GM12878 (cell line): Measurements from ENCODE around the gene IFNK. TPM values are rescaled to one million over a fixed set of nuclear protein-coding genes. Genes with fewer than 3 reads are reported as not detected.

Experiments
- ATAC-seq: fragments of 200-7000 bp; cut with Tn5 transposase; 3 replicates; pipeline ENCODE4 v1.9.1; 2020; ENCODE audit warnings: mild to moderate bottlenecking, moderate library complexity
- BruUV-seq: library from RNA; stranded (reverse); fragments of 400-500 nt; replicated peaks from 2 replicates; lab custom pipeline; 2021; lab: Mats Ljungman, UMichigan
- CTCF ChIA-PET: fragments of 300-600 bp; sonication (Branson Sonifier 250); formaldehyde crosslinking; extraction: SDS; loops from one replicate; lab custom pipeline; 2021; ENCODE audit warnings: inconsistent platforms; lab: Yijun Ruan, JAX
- POLR2A ChIA-PET: fragments of 350-600 bp; formaldehyde crosslinking; extraction: SDS; loops from one replicate; lab custom pipeline; 2021; ENCODE audit warnings: inconsistent platforms; lab: Charles Lee
- RAD21 ChIA-PET: fragments of 300-600 bp; sonication (Branson Sonifier 250); formaldehyde crosslinking; loops from one replicate; lab custom pipeline; 2023; ENCODE audit warnings: antibody characterized with exemption; ENCODE audit not compliant: unreplicated experiment; lab: Charles Lee
- SMC1A ChIA-PET: fragments of 300-600 bp; sonication (Branson Sonifier 250); formaldehyde crosslinking; loops from one replicate; lab custom pipeline; 2023; ENCODE audit not compliant: unreplicated experiment, uncharacterized antibody; lab: Charles Lee
- DNase-seq: peaks from one replicate; pipeline ENCODE4 v3.0.0-alpha.2; 2011; ENCODE audit warnings: low read depth, low spot score
- FAIRE-seq: peaks from 3 replicates; lab custom pipeline; 2011; peaks lifted over from hg19 to GRCh38; lab: Jason Lieb, UNC
- H2AFZ ChIP-seq: 2 replicates; pipeline ENCODE4 v1.6.0; 2011; ENCODE audit warnings: low read depth, low read length, control low read depth; ENCODE audit not compliant: control insufficient read depth
- H3K27ac ChIP-seq: 2 replicates; pipeline ENCODE4 v1.5.1; 2011; ENCODE audit warnings: control low read depth; ENCODE audit not compliant: control insufficient read depth, insufficient read depth
- H3K27me3 ChIP-seq, 2 experiments: replicated peaks in 1 of 2; 2 replicates each; pipeline versions ENCODE4 v1.6.0 to v1.6.1; 2011; ENCODE audit warnings: low read length in 1 of 2; ENCODE audit not compliant: control insufficient read depth in 2 of 2, insufficient read depth in 2 of 2
- H3K36me3 ChIP-seq, 2 experiments: 2 replicates each; pipeline ENCODE4 v1.5.1; 2011; ENCODE audit warnings: low read length in 1 of 2; ENCODE audit not compliant: control insufficient read depth in 2 of 2, insufficient read depth in 2 of 2
- H3K4me1 ChIP-seq: 2 replicates; pipeline ENCODE4 v1.6.1; 2011; ENCODE audit warnings: mild to moderate bottlenecking, low read length, moderate library complexity, mixed read lengths; ENCODE audit not compliant: control insufficient read depth, insufficient read depth
- H3K4me2 ChIP-seq: 2 replicates; pipeline ENCODE4 v1.6.0; 2011; ENCODE audit warnings: control low read depth; ENCODE audit not compliant: control insufficient read depth, insufficient read depth
- H3K4me3 ChIP-seq: fragments of 200-600 bp; sonication (generic); 2 replicates; pipeline ENCODE4 v1.5.1; 2016
- H3K79me2 ChIP-seq: 2 replicates; pipeline ENCODE4 v1.6.0; 2011; ENCODE audit warnings: low read length; ENCODE audit not compliant: control insufficient read depth, insufficient read depth
- H3K9ac ChIP-seq: 2 replicates; pipeline ENCODE4 v1.8.0; 2011; ENCODE audit warnings: low read length, control low read depth, mixed read lengths; ENCODE audit not compliant: control insufficient read depth, insufficient read depth
- H3K9me3 ChIP-seq: replicated peaks from 3 replicates; pipeline ENCODE4 v1.5.1; 2011; ENCODE audit warnings: mild to moderate bottlenecking, low read length; ENCODE audit not compliant: control insufficient read depth, insufficient read depth
- H4K20me1 ChIP-seq: 2 replicates; pipeline ENCODE4 v1.6.0; 2011; ENCODE audit not compliant: control insufficient read depth, insufficient read depth
- ASH2L ChIP-seq: fragments of 300-600, 200-600 bp; sonication (generic); IDR thresholded peaks from 2 replicates; pipeline ENCODE4 v1.6.1; 2017; ENCODE audit warnings: low read depth, mild to moderate bottlenecking, borderline replicate concordance
- BCL11A ChIP-seq: IDR thresholded peaks from 2 replicates; pipeline ENCODE4 v1.6.1; 2011; ENCODE audit warnings: low read depth, low read length
- CEBPB ChIP-seq, 2 experiments: fragments of 150-350 bp in 1 of 2; IDR thresholded peaks; 2 replicates each; pipeline ENCODE4 v1.6.1; 2012 to 2014; ENCODE audit warnings: low read depth in 2 of 2, low read length in 2 of 2, borderline replicate concordance in 1 of 2, inconsistent platforms in 1 of 2
- CREM ChIP-seq: IDR thresholded peaks from 2 replicates; pipeline ENCODE4 v1.6.1; 2014; ENCODE audit warnings: antibody characterized with exemption, low read depth
- EED ChIP-seq: sonication (generic); IDR thresholded peaks from 2 replicates; pipeline ENCODE4 v1.6.1; 2016; ENCODE audit warnings: antibody characterized with exemption, low read depth
- EP300 ChIP-seq, 2 experiments: fragments of 150-350 bp in 1 of 2; IDR thresholded peaks; 2 replicates each; pipeline ENCODE4 v1.6.1; 2011 to 2012; ENCODE audit warnings: low read depth in 2 of 2, low read length in 2 of 2, borderline replicate concordance in 1 of 2, improper control_type of control experiment in 1 of 2, inconsistent platforms in 1 of 2; ENCODE audit not compliant: control insufficient read depth in 1 of 2
- FOXM1 ChIP-seq: IDR thresholded peaks from 2 replicates; pipeline ENCODE4 v1.6.1; 2012; ENCODE audit warnings: low read depth, mild to moderate bottlenecking, inconsistent platforms, low read length, moderate library complexity
- GABPA ChIP-seq: IDR thresholded peaks from 2 replicates; pipeline ENCODE4 v1.6.1; 2014; ENCODE audit warnings: antibody characterized with exemption, low read depth, mild to moderate bottlenecking, inconsistent platforms
- IRF4 ChIP-seq: IDR thresholded peaks from 2 replicates; pipeline ENCODE4 v1.6.1; 2011; ENCODE audit warnings: low read depth, low read length
- JUNB ChIP-seq: IDR thresholded peaks from 2 replicates; pipeline ENCODE4 v1.6.1; 2016; ENCODE audit warnings: antibody characterized with exemption, mild to moderate bottlenecking
- NFIC ChIP-seq: IDR thresholded peaks from 2 replicates; pipeline ENCODE4 v1.6.1; 2012; ENCODE audit warnings: low read depth, mild to moderate bottlenecking, inconsistent platforms, low read length, moderate library complexity
- PAX5 ChIP-seq: IDR thresholded peaks from 2 replicates; pipeline ENCODE4 v1.6.1; 2011; ENCODE audit warnings: low read depth, low read length, borderline replicate concordance
- POLR2AphosphoS5 ChIP-seq: IDR thresholded peaks from 2 replicates; pipeline ENCODE4 v1.6.1; 2011; ENCODE audit warnings: mild to moderate bottlenecking, low read length, inconsistent platforms
- RAD21 ChIP-seq: IDR thresholded peaks from 2 replicates; pipeline ENCODE4 v1.6.1; 2011; ENCODE audit warnings: mild to moderate bottlenecking, low read depth, low read length, moderate library complexity; ENCODE audit not compliant: insufficient read depth
- SMAD1 ChIP-seq: fragments of 450-650 bp; IDR thresholded peaks from 2 replicates; pipeline ENCODE4 v1.6.1; 2018; ENCODE audit warnings: mild to moderate bottlenecking, low read depth; ENCODE audit not compliant: partially characterized antibody
- WGBS: methylation state at CpG from one replicate; pipeline ENCODE4 v1.1.6; 2016; ENCODE audit warnings: low lambda C conversion rate; ENCODE audit not compliant: insufficient replicate concordance, insufficient coverage; ENCODE audit errors: missing lambda C conversion rate; 5-methylcytosine and 5-hydroxymethylcytosine counted together
- in situ Hi-C: fragments of 300-500 bp; cut with MboI; formaldehyde crosslinking; loops from 9 replicates; pipeline ENCODE4 v1.14.3; 2018; ENCODE audit warnings: mixed read lengths
- intact Hi-C: fragments of 100-400 bp; cut with micrococcal nuclease; formaldehyde crosslinking; loops from one replicate; pipeline ENCODE4 v1.14.2; 2022; ENCODE audit not compliant: unreplicated experiment
- polyA plus RNA-seq, 11 experiments: library from polyadenylated mRNA; depleted of rRNA in 4 of 11; unstranded in 6 of 11; stranded (reverse) in 5 of 11; fragments of >200 nt; fragmentation: Nextera tagmentation in 4 of 11; fragmentation: Illumina TruSeq in 1 of 11; extraction: Ambion mirVana in 4 of 11; extraction: Trizol in 1 of 11; gene quantifications; 1 replicate in 1 of 11; 2 replicates in 10 of 11; pipeline versions ENCODE4 v1.2.1 to v1.2.3, GENCODE V29; 2011 to 2016; ENCODE audit warnings: inconsistent platforms in 2 of 11, missing spikeins in 2 of 11, low read depth in 1 of 11
- total RNA-seq, 4 experiments: library from RNA; depleted of rRNA in 3 of 4; stranded (reverse); fragments of >200 nt in 3 of 4; fragmentation: Illumina TruSeq in 1 of 4; extraction: Trizol in 1 of 4; gene quantifications; 2 replicates each; pipeline versions ENCODE4 v1.2.1 to v1.2.3, GENCODE V29; 2013 to 2021
- TF ChIP-seq, protein P1 (sequence below): fragments of 450-650 bp; conservative IDR thresholded peaks from 2 replicates; pipeline ENCODE4 v1.6.1; 2017; ENCODE audit warnings: mild to moderate bottlenecking, moderate library complexity
- TF ChIP-seq, protein P2 (sequence below): fragments of 450-650 bp; formaldehyde crosslinking; IDR thresholded peaks from 2 replicates; pipeline ENCODE4 v1.4.0; 2020; ENCODE audit warnings: mild to moderate bottlenecking, moderate library complexity

The IFNK gene
- total and polyA plus RNA-seq, 10 of the 15 experiments (the other 5 are each of a cell fraction or from before 2014, with no cell fraction given): 0.06 TPM; not detected in 9

GRCh38 chr9:27489087-27489876 lies 34.8 kb upstream of the IFNK start (continued):
- TF ChIP-seq, protein P1, sequence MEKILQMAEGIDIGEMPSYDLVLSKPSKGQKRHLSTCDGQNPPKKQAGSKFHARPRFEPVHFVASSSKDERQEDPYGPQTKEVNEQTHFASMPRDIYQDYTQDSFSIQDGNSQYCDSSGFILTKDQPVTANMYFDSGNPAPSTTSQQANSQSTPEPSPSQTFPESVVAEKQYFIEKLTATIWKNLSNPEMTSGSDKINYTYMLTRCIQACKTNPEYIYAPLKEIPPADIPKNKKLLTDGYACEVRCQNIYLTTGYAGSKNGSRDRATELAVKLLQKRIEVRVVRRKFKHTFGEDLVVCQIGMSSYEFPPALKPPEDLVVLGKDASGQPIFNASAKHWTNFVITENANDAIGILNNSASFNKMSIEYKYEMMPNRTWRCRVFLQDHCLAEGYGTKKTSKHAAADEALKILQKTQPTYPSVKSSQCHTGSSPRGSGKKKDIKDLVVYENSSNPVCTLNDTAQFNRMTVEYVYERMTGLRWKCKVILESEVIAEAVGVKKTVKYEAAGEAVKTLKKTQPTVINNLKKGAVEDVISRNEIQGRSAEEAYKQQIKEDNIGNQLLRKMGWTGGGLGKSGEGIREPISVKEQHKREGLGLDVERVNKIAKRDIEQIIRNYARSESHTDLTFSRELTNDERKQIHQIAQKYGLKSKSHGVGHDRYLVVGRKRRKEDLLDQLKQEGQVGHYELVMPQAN: no peak
- TF ChIP-seq RAD21 (0 out of 2 replicates have a peak, but pooled peaks have one; percentile 4), SMAD1 (no peak), BCL11A (no peak), EP300 (IDR thresholded peaks at IDR 0.05; ENCODE audit: borderline replicate concordance in 1 of 2, control insufficient read depth in 1 of 2, low read depth in 2 of 2, low read length in 2 of 2) (no peak), ASH2L (no peak)
- TF ChIP-seq, all 136 proteins: peak for 19

GRCh38 chr9:27491154-27491553 lies 32.9 kb upstream of the IFNK start:
- Histone ChIP-seq H3K36me3 (no peaks in the 10 kb centered on the region), H3K9me3 (no peaks in the 10 kb centered on the region; the same call in 2 of the 3 replicates), H4K20me1 (no peaks in the 10 kb centered on the region), H3K9ac (no peak overlapping the region), H3K27me3 (no peaks in the 10 kb centered on the region), H3K4me1 (peaks cover 25% of the 10 kb centered on the region), H3K27ac (no peak overlapping the region), H3K4me3 (no peak overlapping the region), H3K79me2 (no peaks in the 10 kb centered on the region), H3K4me2 (0 out of 2 replicates have a peak overlapping the region, but pooled peaks have one; percentile 4), H2AFZ (no peak overlapping the region)
- FAIRE-seq (no peak), ATAC-seq (peak; percentile 59), DNase-seq (peak; percentile 11)
- ChIA-PET POLR2A (no interaction called here), SMC1A (interaction anchor here (1.3 to 5.7 kb wide), 2 partner anchors 34 to 124 kb away, joined by 3 to 22 read pairs; no protein-coding TSS in a partner anchor), CTCF (interaction anchor here (1.0 kb wide), 1 partner anchor 44 kb away, joined by 4 read pairs; no protein-coding TSS in a partner anchor), RAD21 (no interaction called here)
- WGBS: 8% methylated on average over 1 of the region's 1 CpG
- in situ Hi-C loops (no loop called here), intact Hi-C loops (no loop called here)
- no TSS peak for BruUV-seq
- TF ChIP-seq, protein P2, sequence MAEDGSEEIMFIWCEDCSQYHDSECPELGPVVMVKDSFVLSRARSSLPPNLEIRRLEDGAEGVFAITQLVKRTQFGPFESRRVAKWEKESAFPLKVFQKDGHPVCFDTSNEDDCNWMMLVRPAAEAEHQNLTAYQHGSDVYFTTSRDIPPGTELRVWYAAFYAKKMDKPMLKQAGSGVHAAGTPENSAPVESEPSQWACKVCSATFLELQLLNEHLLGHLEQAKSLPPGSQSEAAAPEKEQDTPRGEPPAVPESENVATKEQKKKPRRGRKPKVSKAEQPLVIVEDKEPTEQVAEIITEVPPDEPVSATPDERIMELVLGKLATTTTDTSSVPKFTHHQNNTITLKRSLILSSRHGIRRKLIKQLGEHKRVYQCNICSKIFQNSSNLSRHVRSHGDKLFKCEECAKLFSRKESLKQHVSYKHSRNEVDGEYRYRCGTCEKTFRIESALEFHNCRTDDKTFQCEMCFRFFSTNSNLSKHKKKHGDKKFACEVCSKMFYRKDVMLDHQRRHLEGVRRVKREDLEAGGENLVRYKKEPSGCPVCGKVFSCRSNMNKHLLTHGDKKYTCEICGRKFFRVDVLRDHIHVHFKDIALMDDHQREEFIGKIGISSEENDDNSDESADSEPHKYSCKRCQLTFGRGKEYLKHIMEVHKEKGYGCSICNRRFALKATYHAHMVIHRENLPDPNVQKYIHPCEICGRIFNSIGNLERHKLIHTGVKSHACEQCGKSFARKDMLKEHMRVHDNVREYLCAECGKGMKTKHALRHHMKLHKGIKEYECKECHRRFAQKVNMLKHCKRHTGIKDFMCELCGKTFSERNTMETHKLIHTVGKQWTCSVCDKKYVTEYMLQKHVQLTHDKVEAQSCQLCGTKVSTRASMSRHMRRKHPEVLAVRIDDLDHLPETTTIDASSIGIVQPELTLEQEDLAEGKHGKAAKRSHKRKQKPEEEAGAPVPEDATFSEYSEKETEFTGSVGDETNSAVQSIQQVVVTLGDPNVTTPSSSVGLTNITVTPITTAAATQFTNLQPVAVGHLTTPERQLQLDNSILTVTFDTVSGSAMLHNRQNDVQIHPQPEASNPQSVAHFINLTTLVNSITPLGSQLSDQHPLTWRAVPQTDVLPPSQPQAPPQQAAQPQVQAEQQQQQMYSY (CRISPR knock-in tag): no peak
- TF ChIP-seq CEBPB (IDR thresholded peaks at IDR 0.05; ENCODE audit: borderline replicate concordance in 1 of 2, low read depth in 2 of 2, low read length in 2 of 2): peak in 1 of 2 experiments; percentile 30; a peak in 1 of 4 replicates
- TF ChIP-seq POLR2AphosphoS5: no peak
- TF ChIP-seq JUNB: peak; percentile 79
- TF ChIP-seq EED: 0 out of 2 replicates have a peak, but pooled peaks have one; percentile 42
- peak; percentile 44; the same call in 1 of the 2 replicates for TF ChIP-seq CREM
- 0 out of 2 replicates have a peak, but pooled peaks have one; percentile 54 for TF ChIP-seq FOXM1
- peak; percentile 85 for TF ChIP-seq PAX5
- peak; percentile 71; the same call in 1 of the 2 replicates for TF ChIP-seq NFIC
- TF ChIP-seq GABPA: 0 out of 2 replicates have a peak, but pooled peaks have one; percentile 21
- TF ChIP-seq IRF4: peak; percentile 62; the same call in 1 of the 2 replicates
